Astrocyte of the hippocampus (primary cell): ENCODE measurements around the gene ATXN2L.
"Not testable (repeated sequence)": the region's sequence is repeated elsewhere in the genome, so short reads cannot be mapped to it uniquely, and the experiment has no call there.

ENCODE experiments used
- DNase-seq: peaks from one replicate; pipeline ENCODE4 v3.0.0; 2011; ENCODE audit warnings: low read depth, low spot score

ATXN2L gene

GRCh38 chr16:28822520-28823290, at the start of gene ATXN2L:
Gene ATXN2L, plus strand, starts transcription at chr16:28822999. Its CDS starts 261 bp downstream, at chr16:28823260.
- DNase-seq: peak; percentile 98

GRCh38 chr16:28781697-28782096, 41.1 kb upstream of the ATXN2L start:
- not testable (repeated sequence) for DNase-seq

GRCh38 chr16:28782357-28782756, 40.4 kb upstream of the ATXN2L start:
- DNase-seq: not testable (repeated sequence)

- DNase-seq: peak; percentile 76
These were observed 20.4 kb upstream of the ATXN2L start for GRCh38 chr16:28802235-28803019.

- DNase-seq: not testable (repeated sequence)
These were observed 15.2 kb upstream of the ATXN2L start for GRCh38 chr16:28807445-28808120.

GRCh38 chr16:28820016-28820415, 2.8 kb upstream of the ATXN2L start:
- no peak for DNase-seq

- DNase-seq: not testable (repeated sequence)
These were observed 2.3 kb upstream of the ATXN2L start for GRCh38 chr16:28820546-28820945.

- no peak for DNase-seq
These were observed 802 bp upstream of the ATXN2L start for GRCh38 chr16:28821874-28822519.

GRCh38 chr16:28823291-28823872, 583 bp downstream of the ATXN2L start:
- peak; percentile 48 for DNase-seq

GRCh38 chr16:28823873-28824716, 1.3 kb downstream of the ATXN2L start:
- peak; percentile 99 for DNase-seq

- no peak for DNase-seq
These were observed 1.8 kb downstream of the ATXN2L start for GRCh38 chr16:28824717-28824973.

GRCh38 chr16:28826141-28826540, 3.3 kb downstream of the ATXN2L start:
- peak; percentile 17 for DNase-seq

- DNase-seq: no peak
These were observed 6.9 kb downstream of the ATXN2L start for GRCh38 chr16:28829747-28830146.

- no peak for DNase-seq
These were observed 7.7 kb downstream of the ATXN2L start for GRCh38 chr16:28830531-28830930.

GRCh38 chr16:28834349-28834748, 11.6 kb downstream of the ATXN2L start:
- DNase-seq: no peak

GRCh38 chr16:28834873-28835863, 12.4 kb downstream of the ATXN2L start:
- no peak for DNase-seq

- no peak for DNase-seq
These were observed 13.3 kb downstream of the ATXN2L start for GRCh38 chr16:28835864-28836760.

- no peak for DNase-seq
These were observed 13.9 kb downstream of the ATXN2L start for GRCh38 chr16:28836761-28837064.
